Endothelial cell of umbilical vein (primary cell): ENCODE measurements around the gene CLASRP. TPM values are rescaled to one million over a fixed set of nuclear protein-coding genes. Genes with fewer than 3 reads are reported as not detected.

Experiments
- BruUV-seq: library from RNA; stranded (reverse); fragments of 400-500 nt; replicated peaks from 2 replicates; lab custom pipeline; 2021; lab: Mats Ljungman, UMichigan
- CTCF ChIA-PET: fragments of 300-600, 350-600 bp; sonication (Branson Sonifier 250); formaldehyde crosslinking; loops from one replicate; lab custom pipeline; 2021; ENCODE audit warnings: antibody characterized with exemption, inconsistent platforms; lab: Charles Lee
- POLR2A ChIA-PET: fragments of 300-600, 350-600 bp; sonication (Branson Sonifier 250); formaldehyde crosslinking; loops from one replicate; lab custom pipeline; 2021; ENCODE audit warnings: antibody characterized with exemption, inconsistent platforms; lab: Charles Lee
- DNase-seq: peaks from one replicate; pipeline ENCODE4 v3.0.0-alpha.2; 2011; ENCODE audit warnings: low read depth, low spot score
- FAIRE-seq: peaks from 2 replicates; lab custom pipeline; 2011; peaks lifted over from hg19 to GRCh38; lab: Jason Lieb, UNC
- H2AFZ ChIP-seq: 2 replicates; pipeline ENCODE4 v1.6.0; 2012; ENCODE audit warnings: low read depth, low read length, control low read depth, inconsistent platforms
- H3K27ac ChIP-seq: 2 replicates; pipeline ENCODE4 v1.5.1; 2011; ENCODE audit warnings: low read depth, mild to moderate bottlenecking, control low read depth, low read length, moderate library complexity; ENCODE audit not compliant: insufficient read depth
- H3K27me3 ChIP-seq, 2 experiments: 2 replicates each; pipeline versions ENCODE4 v1.6.0 to v1.6.1; 2011; ENCODE audit warnings: low read length in 2 of 2, mixed read lengths in 1 of 2; ENCODE audit not compliant: control insufficient read depth in 2 of 2, insufficient read depth in 2 of 2
- H3K36me3 ChIP-seq, 2 experiments: 2 replicates in 1 of 2; 3 replicates in 1 of 2; pipeline ENCODE4 v1.5.1; 2011; ENCODE audit warnings: low read length in 2 of 2, mild to moderate bottlenecking in 1 of 2, moderate library complexity in 1 of 2; ENCODE audit not compliant: control insufficient read depth in 2 of 2, insufficient read depth in 2 of 2; ENCODE audit errors: extremely low read depth in 1 of 2
- H3K4me1 ChIP-seq: 3 replicates; pipeline ENCODE4 v1.5.1; 2011; ENCODE audit warnings: mild to moderate bottlenecking, low read length; ENCODE audit not compliant: control insufficient read depth, insufficient read depth; ENCODE audit errors: extremely low read depth
- H3K4me2 ChIP-seq: 2 replicates; pipeline ENCODE4 v1.6.1; 2011; ENCODE audit warnings: low read length, control low read depth, mixed read lengths; ENCODE audit not compliant: insufficient read depth
- H3K4me3 ChIP-seq, 3 experiments: fragments of 200-600 bp in 1 of 3; sonication (generic), shearing (Covaris generic) in 1 of 3; replicated peaks in 1 of 3; 2 replicates each; pipeline ENCODE4 v1.5.1; 2011 to 2016; ENCODE audit warnings: control low read depth in 3 of 3, low read length in 3 of 3, mild to moderate bottlenecking in 2 of 3, inconsistent platforms in 1 of 3, low read depth in 1 of 3, moderate library complexity in 1 of 3; ENCODE audit not compliant: insufficient read depth in 1 of 3
- H3K79me2 ChIP-seq: 2 replicates; pipeline ENCODE4 v1.6.0; 2012; ENCODE audit warnings: low read length, inconsistent platforms; ENCODE audit not compliant: control insufficient read depth, insufficient read depth
- H3K9ac ChIP-seq: replicated peaks from 2 replicates; pipeline ENCODE3; 2011; ENCODE audit warnings: low read length, control low read depth; ENCODE audit not compliant: insufficient read depth; ENCODE audit errors: extremely low read depth
- H3K9me1 ChIP-seq: replicated peaks from 3 replicates; pipeline ENCODE4 v1.6.0; 2011; ENCODE audit warnings: mild to moderate bottlenecking, low read length; ENCODE audit not compliant: control insufficient read depth, insufficient read depth; ENCODE audit errors: extremely low read depth
- H3K9me3 ChIP-seq: replicated peaks from 2 replicates; pipeline ENCODE4 v1.5.1; 2012; ENCODE audit warnings: low read length, inconsistent platforms; ENCODE audit not compliant: control insufficient read depth, insufficient read depth
- H4K20me1 ChIP-seq: replicated peaks from 2 replicates; pipeline ENCODE3; 2011; ENCODE audit warnings: mild to moderate bottlenecking, low read length; ENCODE audit not compliant: control insufficient read depth, insufficient read depth; ENCODE audit errors: extremely low read depth
- CTCF ChIP-seq, 2 donors: IDR thresholded peaks; 1 replicate in 1 of 2; 2 replicates in 1 of 2; pipeline ENCODE4 v1.5.1; 2011; ENCODE audit warnings: low read length in 2 of 2, mild to moderate bottlenecking in 2 of 2, moderate library complexity in 2 of 2, control low read depth in 1 of 2, inconsistent platforms in 1 of 2, low read depth in 1 of 2; ENCODE audit not compliant: insufficient read depth in 1 of 2; ENCODE audit errors: extremely low read depth in 1 of 2
- EZH2 ChIP-seq: IDR thresholded peaks from 2 replicates; pipeline ENCODE4 v1.6.1; 2012; ENCODE audit warnings: borderline replicate concordance, low read depth, mild to moderate bottlenecking, moderate library complexity, low read length, inconsistent platforms; ENCODE audit not compliant: severe bottlenecking
- FOS ChIP-seq: IDR thresholded peaks from 2 replicates; pipeline ENCODE4 v1.6.1; 2011; ENCODE audit warnings: mild to moderate bottlenecking, low read length, moderate library complexity, borderline replicate concordance; ENCODE audit not compliant: insufficient read depth
- GATA2 ChIP-seq: IDR thresholded peaks from 2 replicates; pipeline ENCODE4 v1.7.0; 2011; ENCODE audit warnings: low read depth, mild to moderate bottlenecking, moderate library complexity, mixed read lengths, low read length; ENCODE audit not compliant: insufficient read length, insufficient read depth
- JUN ChIP-seq: IDR thresholded peaks from 2 replicates; pipeline ENCODE4 v1.6.1; 2011; ENCODE audit warnings: borderline replicate concordance, low read depth; ENCODE audit not compliant: insufficient read length, insufficient read depth
- MYC ChIP-seq: IDR thresholded peaks from one replicate; pipeline ENCODE4 v1.6.1; 2011; ENCODE audit warnings: mild to moderate bottlenecking, low read depth, low read length
- POLR2A ChIP-seq: IDR thresholded peaks from 2 replicates; pipeline ENCODE4 v1.6.1; 2012; ENCODE audit warnings: low read depth, mild to moderate bottlenecking, control low read depth, low read length
- POLR2AphosphoS5 ChIP-seq: IDR thresholded peaks from 2 replicates; pipeline ENCODE4 v1.6.1; 2012; ENCODE audit warnings: low read depth, mild to moderate bottlenecking, control low read depth, low read length, moderate library complexity; ENCODE audit not compliant: insufficient read depth
- dilution Hi-C: fragments of 300-500 bp; cut with MboI; formaldehyde crosslinking; loops from one replicate; pipeline ENCODE4 v1.15.0; 2019; ENCODE audit warnings: low sequenced_read_pairs; ENCODE audit not compliant: extremely low pct_ligation_motif_present
- intact Hi-C: fragments of 100-400 bp; cut with micrococcal nuclease; formaldehyde crosslinking; loops from one replicate; pipeline ENCODE4 v1.10.0; 2022
- polyA plus RNA-seq, 4 experiments: library from polyadenylated mRNA; depleted of rRNA in 3 of 4; stranded (reverse) in 3 of 4; unstranded in 1 of 4; fragments of >200 nt; gene quantifications; 2 replicates each; pipeline versions ENCODE4 v1.2.1 to v1.2.3, GENCODE V29; 2011 to 2012; ENCODE audit warnings: missing spikeins in 1 of 4
- total RNA-seq: library from RNA; stranded (reverse); gene quantifications from 2 replicates; pipeline ENCODE4 v1.2.3, GENCODE V29; 2021
- TF ChIP-seq, protein P1 (sequence below): IDR thresholded peaks from 2 replicates; pipeline ENCODE4 v1.6.1; 2011; ENCODE audit not compliant: insufficient read depth, insufficient read length

The CLASRP gene
- total and polyA plus RNA-seq, 2 donors (not counting 3 experiments of a cell fraction or from before 2014, with no cell fraction given) = 40.7 to 70.7 TPM

DNA sequence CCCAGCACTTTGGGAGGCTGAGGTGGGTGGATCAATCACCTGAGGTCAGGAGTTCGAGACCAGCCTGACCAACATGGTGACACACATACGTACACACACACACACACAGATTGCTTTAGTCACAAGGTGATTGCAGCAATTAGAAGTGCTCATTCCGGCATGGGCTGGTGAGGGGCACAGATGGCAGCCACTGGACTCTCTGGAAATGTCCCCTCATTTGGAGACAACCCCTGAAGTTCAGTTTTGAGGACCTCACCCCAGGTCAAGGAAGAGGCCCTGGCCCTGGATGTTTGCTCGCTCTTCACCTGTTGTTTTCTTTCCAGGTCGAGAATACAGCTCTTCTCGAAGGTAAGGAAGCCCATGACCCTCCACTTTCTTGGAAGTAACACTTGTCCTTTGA, 31.4 kb downstream of the CLASRP start:
- BruUV-seq = no TSS peak
- DNase-seq (no peak), FAIRE-seq (no peak)
- no peaks in the 10 kb centered on the region for H3K27me3 ChIP-seq
- intact Hi-C loops = no loop called here
- H3K9me3 ChIP-seq = no peaks in the 10 kb centered on the region
- no peak overlapping the region for H2AFZ ChIP-seq
- peaks cover 2 to 36% of the 10 kb centered on the region in 2 experiments for H3K36me3 ChIP-seq
- TF ChIP-seq POLR2A = no peak
- H3K4me3 ChIP-seq = no peak overlapping the region
- no peaks in the 10 kb centered on the region for H3K4me1 ChIP-seq
- no peaks in the 10 kb centered on the region for H4K20me1 ChIP-seq
- H3K27ac ChIP-seq = no peak overlapping the region
- ChIA-PET CTCF (no interaction called here), POLR2A (no interaction called here)
- dilution Hi-C loops = no loop called here
- H3K9me1 ChIP-seq = no peaks in the 10 kb centered on the region
- H3K79me2 ChIP-seq = no peaks in the 10 kb centered on the region
- H3K9ac ChIP-seq = no peak overlapping the region
- no peak overlapping the region for H3K4me2 ChIP-seq

DNA sequence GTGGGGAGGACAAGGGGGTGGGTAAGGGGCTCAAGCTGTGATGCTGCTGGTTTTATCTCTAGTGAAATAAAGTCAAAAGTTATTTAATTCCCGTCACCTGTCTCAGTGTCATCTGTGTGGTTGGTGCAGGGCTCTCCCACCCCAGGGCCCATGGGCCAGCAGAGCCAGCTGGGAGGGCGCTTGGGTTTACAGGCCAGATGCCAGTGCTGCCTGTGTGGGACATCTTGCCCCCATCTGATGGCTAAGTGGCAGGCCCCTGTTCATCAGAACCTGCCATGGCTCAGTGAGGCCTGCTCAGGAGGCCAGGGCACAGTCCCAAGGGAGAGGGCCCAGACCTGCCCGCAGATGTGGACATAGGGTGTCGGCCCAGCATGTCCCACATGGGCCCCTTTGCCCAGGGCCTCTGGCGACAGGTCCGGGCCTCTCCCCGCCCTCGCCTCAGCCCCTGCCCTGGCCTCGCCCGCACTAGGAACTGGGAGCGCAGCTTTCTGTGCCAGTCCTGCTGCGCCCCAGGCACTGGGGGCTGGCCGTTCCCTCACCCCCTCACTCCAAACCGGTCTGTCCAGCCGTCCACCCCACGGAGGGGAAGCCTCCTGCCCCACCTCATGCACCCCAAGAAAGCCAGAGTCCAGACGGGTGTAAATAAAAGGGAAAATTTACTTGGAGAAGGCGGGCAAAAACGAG, 32.2 kb downstream of the CLASRP start:
- BruUV-seq = no TSS peak
- Histone ChIP-seq H3K27me3 (no peaks in the 10 kb centered on the region), H3K9ac (no peak overlapping the region), H3K4me2 (no peak overlapping the region), H3K4me3 (no peak overlapping the region), H3K4me1 (no peaks in the 10 kb centered on the region), H3K79me2 (no peaks in the 10 kb centered on the region), H3K36me3 (peaks cover 2 to 29% of the 10 kb centered on the region in 2 experiments), H2AFZ (no peak overlapping the region), H3K27ac (no peak overlapping the region), H3K9me1 (no peaks in the 10 kb centered on the region), H4K20me1 (no peaks in the 10 kb centered on the region), H3K9me3 (no peaks in the 10 kb centered on the region)
- intact Hi-C loops = no loop called here
- POLR2A ChIA-PET = no interaction called here
- CTCF ChIA-PET = interaction anchor here (2.1 kb wide), 1 partner anchor 12 kb away, joined by 13 read pairs; no protein-coding TSS in a partner anchor
- dilution Hi-C loops = no loop called here
- TF ChIP-seq POLR2AphosphoS5 = no peak
- TF ChIP-seq CTCF (IDR thresholded peaks at IDR 0.05; ENCODE audit: extremely low read depth in 1 of 2, insufficient read depth in 1 of 2, low read depth in 1 of 2, low read length in 2 of 2) = no peak
- no peak for TF ChIP-seq FOS
- TF ChIP-seq MYC = no peak
- TF ChIP-seq, protein P1, sequence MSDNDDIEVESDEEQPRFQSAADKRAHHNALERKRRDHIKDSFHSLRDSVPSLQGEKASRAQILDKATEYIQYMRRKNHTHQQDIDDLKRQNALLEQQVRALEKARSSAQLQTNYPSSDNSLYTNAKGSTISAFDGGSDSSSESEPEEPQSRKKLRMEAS = no peak
- no peak for TF ChIP-seq POLR2A
- no peak for TF ChIP-seq JUN
- no peak for TF ChIP-seq GATA2
- no peak for TF ChIP-seq EZH2
- DNase-seq (no peak), FAIRE-seq (no peak)
